ENCODE results near the gene CAV2. TPM values are rescaled to one million over a fixed set of nuclear protein-coding genes. Genes with fewer than 3 reads are reported as not detected.

CAV2 gene
- total and polyA plus RNA-seq, 2 donors (not counting 1 experiment from before 2014, with no cell fraction given), result 119 to 288 TPM

DNA sequence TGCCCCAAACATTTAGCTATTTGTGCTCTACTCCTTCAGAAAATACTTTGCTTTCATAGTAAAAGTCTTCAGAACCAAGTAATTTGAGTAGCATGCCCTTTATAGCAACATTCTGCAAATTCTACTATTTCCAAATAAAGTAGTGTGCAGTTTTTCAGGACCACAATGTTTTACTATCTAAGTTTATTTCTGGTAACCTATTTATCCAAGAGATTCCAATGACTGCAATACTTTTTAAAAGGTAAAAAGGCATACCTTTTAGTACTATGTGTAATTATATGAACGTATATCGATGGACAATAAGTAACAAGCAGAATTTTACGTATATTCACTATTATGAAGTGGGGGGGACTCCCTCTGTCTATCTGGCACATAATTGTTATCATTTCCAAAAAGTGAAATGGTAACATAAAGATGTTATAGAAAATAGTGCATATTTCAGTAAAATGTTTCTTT lies 6.9 kb upstream of the CAV2 start:
- H3K4me3 ChIP-seq (replicated peaks in 1 of 4; ENCODE audit: control extremely low read depth in 1 of 4, insufficient read depth in 1 of 4, low read depth in 3 of 4, low read length in 4 of 4), result no peak overlapping the region
- no peak for TF ChIP-seq EZH2 (IDR thresholded peaks at IDR 0.05; ENCODE audit: low read length, missing control alignments)
- TF ChIP-seq, protein P1, sequence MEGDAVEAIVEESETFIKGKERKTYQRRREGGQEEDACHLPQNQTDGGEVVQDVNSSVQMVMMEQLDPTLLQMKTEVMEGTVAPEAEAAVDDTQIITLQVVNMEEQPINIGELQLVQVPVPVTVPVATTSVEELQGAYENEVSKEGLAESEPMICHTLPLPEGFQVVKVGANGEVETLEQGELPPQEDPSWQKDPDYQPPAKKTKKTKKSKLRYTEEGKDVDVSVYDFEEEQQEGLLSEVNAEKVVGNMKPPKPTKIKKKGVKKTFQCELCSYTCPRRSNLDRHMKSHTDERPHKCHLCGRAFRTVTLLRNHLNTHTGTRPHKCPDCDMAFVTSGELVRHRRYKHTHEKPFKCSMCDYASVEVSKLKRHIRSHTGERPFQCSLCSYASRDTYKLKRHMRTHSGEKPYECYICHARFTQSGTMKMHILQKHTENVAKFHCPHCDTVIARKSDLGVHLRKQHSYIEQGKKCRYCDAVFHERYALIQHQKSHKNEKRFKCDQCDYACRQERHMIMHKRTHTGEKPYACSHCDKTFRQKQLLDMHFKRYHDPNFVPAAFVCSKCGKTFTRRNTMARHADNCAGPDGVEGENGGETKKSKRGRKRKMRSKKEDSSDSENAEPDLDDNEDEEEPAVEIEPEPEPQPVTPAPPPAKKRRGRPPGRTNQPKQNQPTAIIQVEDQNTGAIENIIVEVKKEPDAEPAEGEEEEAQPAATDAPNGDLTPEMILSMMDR (conservative IDR thresholded peaks at IDR 0.05 in 1 of 2, IDR thresholded peaks at IDR 0.05 in 1 of 2; ENCODE audit: low read depth in 1 of 2, low read length in 2 of 2), result no peak
- no peak overlapping the region for H2AFZ ChIP-seq (ENCODE audit: low read length)
- no peak overlapping the region for H3K9ac ChIP-seq (ENCODE audit: insufficient read depth, low read length)
- H3K9me3 ChIP-seq (ENCODE audit: control insufficient read depth, insufficient read depth, low read depth, low read length), result no peaks in the 10 kb centered on the region
- H3K27me3 ChIP-seq (ENCODE audit: control insufficient read depth, insufficient read depth, low read length), result no peaks in the 10 kb centered on the region
- peak in 1 of 2 donors; percentile 37 for DNase-seq (ENCODE audit: low read depth in 2 of 2)
- H3K36me3 ChIP-seq (ENCODE audit: control insufficient read depth, insufficient read depth, low read length), result no peaks in the 10 kb centered on the region
- H3K79me2 ChIP-seq (ENCODE audit: control insufficient read depth, insufficient read depth, low read length), result no peaks in the 10 kb centered on the region
- no peak overlapping the region for H3K27ac ChIP-seq (ENCODE audit: insufficient read depth, low read length)
- H3K4me2 ChIP-seq (ENCODE audit: extremely low read depth, insufficient read depth, low read length), result no peak overlapping the region
- no peaks in the 10 kb centered on the region for H4K20me1 ChIP-seq (ENCODE audit: control insufficient read depth, extremely low read depth, insufficient read depth, low read length)
- no peaks in the 10 kb centered on the region for H3K4me1 ChIP-seq (ENCODE audit: control insufficient read depth, extremely low read depth, insufficient read depth, low read length)

DNA sequence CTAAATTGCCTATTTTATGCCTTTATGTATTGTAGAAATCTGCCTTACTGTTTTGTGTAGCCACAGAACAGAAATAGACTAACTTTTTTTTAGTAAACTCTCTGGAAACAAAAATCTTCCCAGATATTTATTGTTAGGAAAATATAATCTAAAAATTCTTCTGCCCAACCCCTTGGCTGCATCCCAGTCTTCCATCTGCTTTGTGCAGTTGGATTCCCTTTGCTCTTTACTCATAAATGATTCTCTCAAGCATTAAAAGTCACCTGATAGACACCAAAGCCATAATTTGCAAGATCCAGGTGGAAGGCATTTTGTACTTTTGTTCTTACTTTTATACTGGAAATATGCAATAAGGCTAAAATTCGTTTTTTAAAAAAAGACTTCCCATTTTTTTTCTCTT lies 6.1 kb upstream of the CAV2 start:
- no peak overlapping the region for H3K27ac ChIP-seq (ENCODE audit: insufficient read depth, low read length)
- H3K4me2 ChIP-seq (ENCODE audit: extremely low read depth, insufficient read depth, low read length), result no peak overlapping the region

DNA sequence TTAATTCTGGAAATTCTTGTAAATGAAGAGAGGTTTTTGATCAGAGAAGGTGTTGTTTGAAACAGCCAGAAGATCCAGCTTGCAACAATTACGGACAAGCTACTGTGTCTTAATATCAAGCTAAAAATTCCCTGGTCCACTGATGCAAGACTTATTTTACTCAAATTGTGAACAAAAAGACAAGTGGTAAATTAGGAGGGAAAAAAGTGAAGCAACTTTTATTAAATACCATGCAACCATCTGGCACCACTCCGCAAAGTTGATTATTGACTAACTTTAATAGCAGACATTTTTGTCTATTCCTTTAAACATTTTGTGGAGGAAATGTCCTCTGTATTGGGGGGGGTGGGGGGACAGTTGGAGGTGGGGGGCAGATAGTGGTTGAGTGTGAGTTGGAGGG lies 5.1 kb upstream of the CAV2 start:
- Histone ChIP-seq H3K27ac (ENCODE audit: insufficient read depth, low read length) (no peak overlapping the region), H2AFZ (ENCODE audit: low read length) (no peak overlapping the region), H3K4me2 (ENCODE audit: extremely low read depth, insufficient read depth, low read length) (no peak overlapping the region), H4K20me1 (ENCODE audit: control insufficient read depth, extremely low read depth, insufficient read depth, low read length) (no peaks in the 10 kb centered on the region), H3K9ac (ENCODE audit: insufficient read depth, low read length) (no peak overlapping the region), H3K27me3 (ENCODE audit: control insufficient read depth, insufficient read depth, low read length) (no peaks in the 10 kb centered on the region), H3K4me3 (replicated peaks in 1 of 4; ENCODE audit: control extremely low read depth in 1 of 4, insufficient read depth in 1 of 4, low read depth in 3 of 4, low read length in 4 of 4) (no peak overlapping the region), H3K9me3 (ENCODE audit: control insufficient read depth, insufficient read depth, low read depth, low read length) (no peaks in the 10 kb centered on the region), H3K36me3 (ENCODE audit: control insufficient read depth, insufficient read depth, low read length) (no peaks in the 10 kb centered on the region), H3K4me1 (ENCODE audit: control insufficient read depth, extremely low read depth, insufficient read depth, low read length) (no peaks in the 10 kb centered on the region), H3K79me2 (ENCODE audit: control insufficient read depth, insufficient read depth, low read length) (no peaks in the 10 kb centered on the region)
- TF ChIP-seq, protein P1 (conservative IDR thresholded peaks at IDR 0.05 in 1 of 2, IDR thresholded peaks at IDR 0.05 in 1 of 2; ENCODE audit: low read depth in 1 of 2, low read length in 2 of 2), result no peak
- no peak for TF ChIP-seq EZH2 (IDR thresholded peaks at IDR 0.05; ENCODE audit: low read length, missing control alignments)
- no peak for DNase-seq (ENCODE audit: low read depth in 2 of 2)

More for the DNA sequence above, 6.1 kb upstream of the CAV2 start:
- no peaks in the 10 kb centered on the region for H3K9me3 ChIP-seq (ENCODE audit: control insufficient read depth, insufficient read depth, low read depth, low read length)
- no peak overlapping the region for H3K4me3 ChIP-seq (replicated peaks in 1 of 4; ENCODE audit: control extremely low read depth in 1 of 4, insufficient read depth in 1 of 4, low read depth in 3 of 4, low read length in 4 of 4)
- DNase-seq (ENCODE audit: low read depth in 2 of 2), result no peak
- no peak overlapping the region for H3K9ac ChIP-seq (ENCODE audit: insufficient read depth, low read length)
- no peak overlapping the region for H2AFZ ChIP-seq (ENCODE audit: low read length)
- H3K79me2 ChIP-seq (ENCODE audit: control insufficient read depth, insufficient read depth, low read length), result no peaks in the 10 kb centered on the region
- no peaks in the 10 kb centered on the region for H4K20me1 ChIP-seq (ENCODE audit: control insufficient read depth, extremely low read depth, insufficient read depth, low read length)
- H3K4me1 ChIP-seq (ENCODE audit: control insufficient read depth, extremely low read depth, insufficient read depth, low read length), result no peaks in the 10 kb centered on the region
- H3K27me3 ChIP-seq (ENCODE audit: control insufficient read depth, insufficient read depth, low read length), result no peaks in the 10 kb centered on the region
- no peak for TF ChIP-seq EZH2 (IDR thresholded peaks at IDR 0.05; ENCODE audit: low read length, missing control alignments)
- TF ChIP-seq, protein P1 (conservative IDR thresholded peaks at IDR 0.05 in 1 of 2, IDR thresholded peaks at IDR 0.05 in 1 of 2; ENCODE audit: low read depth in 1 of 2, low read length in 2 of 2), result no peak
- H3K36me3 ChIP-seq (ENCODE audit: control insufficient read depth, insufficient read depth, low read length), result no peaks in the 10 kb centered on the region
